ENCODE measurements around the gene C1QTNF8. TPM values are rescaled to one million over a fixed set of nuclear protein-coding genes. Genes with fewer than 3 reads are reported as not detected.

The C1QTNF8 gene
- total RNA-seq (ENCODE audit: low replicate concordance): not detected in 2 replicates
- long read RNA-seq: 0 reads

GRCh38 chr16:1096169-1097082 is at the start of gene C1QTNF8:
Gene C1QTNF8, minus strand, starts transcription at chr16:1096244. Its CDS starts 1,322 bp downstream, at chr16:1094922.
- TF ChIP-seq CTCF (conservative IDR thresholded peaks at IDR 0.05): no peak
- Mint-ChIP-seq H3K36me3 (no peaks in the 10 kb centered on the region), H3K27me3 (no peaks in the 10 kb centered on the region)

GRCh38 chr16:1145383-1146100 is 49.5 kb upstream of the C1QTNF8 start:
- Mint-ChIP-seq H3K4me1 (ENCODE audit: unreplicated experiment) (peaks cover 4% of the 10 kb centered on the region), H3K27ac (no peak overlapping the region), H3K36me3 (no peaks in the 10 kb centered on the region), H3K27me3 (no peaks in the 10 kb centered on the region), H3K4me3 (no peak overlapping the region), H3K9me3 (no peaks in the 10 kb centered on the region)
- TF ChIP-seq CTCF (conservative IDR thresholded peaks at IDR 0.05): no peak
- no peak for DNase-seq (ENCODE audit: extremely low spot score, unreplicated experiment)

More at GRCh38 chr16:1096169-1097082, at the start of gene C1QTNF8:
- H3K4me3 Mint-ChIP-seq: no peak within 1 kb of the TSS
- no peaks in the 10 kb centered on the region for H3K4me1 Mint-ChIP-seq (ENCODE audit: unreplicated experiment)
- H3K9me3 Mint-ChIP-seq: no peaks in the 10 kb centered on the region
- H3K27ac Mint-ChIP-seq: no peak within 1 kb of the TSS
- DNase-seq (ENCODE audit: extremely low spot score, unreplicated experiment): no peak

GRCh38 chr16:1144476-1145382 is 48.7 kb upstream of the C1QTNF8 start:
- DNase-seq (ENCODE audit: extremely low spot score, unreplicated experiment): no peak
- Mint-ChIP-seq H3K27ac (no peak overlapping the region), H3K27me3 (no peaks in the 10 kb centered on the region), H3K36me3 (no peaks in the 10 kb centered on the region), H3K4me1 (ENCODE audit: unreplicated experiment) (peaks cover 4% of the 10 kb centered on the region), H3K4me3 (no peak overlapping the region), H3K9me3 (no peaks in the 10 kb centered on the region)
- TF ChIP-seq CTCF (conservative IDR thresholded peaks at IDR 0.05): no peak

GRCh38 chr16:1143761-1144450 is 47.9 kb upstream of the C1QTNF8 start:
- H3K4me3 Mint-ChIP-seq: no peak overlapping the region
- H3K4me1 Mint-ChIP-seq (ENCODE audit: unreplicated experiment): peaks cover 4% of the 10 kb centered on the region
- no peak for TF ChIP-seq CTCF (conservative IDR thresholded peaks at IDR 0.05)
- H3K36me3 Mint-ChIP-seq: no peaks in the 10 kb centered on the region
- no peaks in the 10 kb centered on the region for H3K9me3 Mint-ChIP-seq
- no peaks in the 10 kb centered on the region for H3K27me3 Mint-ChIP-seq
- DNase-seq (ENCODE audit: extremely low spot score, unreplicated experiment): no peak
- H3K27ac Mint-ChIP-seq: no peak overlapping the region

- H3K27me3 Mint-ChIP-seq: no peaks in the 10 kb centered on the region
- H3K9me3 Mint-ChIP-seq: no peaks in the 10 kb centered on the region
- H3K4me3 Mint-ChIP-seq: no peak overlapping the region
- H3K4me1 Mint-ChIP-seq (ENCODE audit: unreplicated experiment): peaks cover 4% of the 10 kb centered on the region
- no peak for TF ChIP-seq CTCF (conservative IDR thresholded peaks at IDR 0.05)
- DNase-seq (ENCODE audit: extremely low spot score, unreplicated experiment): no peak
- H3K27ac Mint-ChIP-seq: no peak overlapping the region
- H3K36me3 Mint-ChIP-seq: no peaks in the 10 kb centered on the region
Measured at GRCh38 chr16:1142911-1143310, 46.9 kb upstream of the C1QTNF8 start.
